Stimulated activated CD8-positive, alpha-beta memory T cell treated with anti-CD3 and anti-CD28 coated beads, Interleukin-15, amount 100 ng/mL, for 1 hour (primary cell): ENCODE data around the gene ZNF423.

ENCODE experiments used
- DNase-seq: peaks from one replicate; pipeline ENCODE4 v3.0.0-alpha.2; 2020; ENCODE audit warnings: low read depth

The ZNF423 gene

GRCh38 chr16:49663081-49664065 lies 192.5 kb downstream of the ZNF423 start:
- no peak for DNase-seq

GRCh38 chr16:49662569-49662968 lies 193.3 kb downstream of the ZNF423 start:
- no peak for DNase-seq

GRCh38 chr16:49661465-49662187 lies 194.3 kb downstream of the ZNF423 start:
- no peak for DNase-seq

- no peak for DNase-seq
These were observed 195.3 kb downstream of the ZNF423 start for GRCh38 chr16:49660626-49661025.

- no peak for DNase-seq
These were observed 196.6 kb downstream of the ZNF423 start for GRCh38 chr16:49659356-49659755.

- no peak for DNase-seq
These were observed 197.4 kb downstream of the ZNF423 start for GRCh38 chr16:49658531-49658930.

GRCh38 chr16:49657736-49658465 lies 198.0 kb downstream of the ZNF423 start:
- no peak for DNase-seq

- no peak for DNase-seq
These were observed 201.5 kb downstream of the ZNF423 start for GRCh38 chr16:49654425-49654824.

GRCh38 chr16:49653577-49653976 lies 202.3 kb downstream of the ZNF423 start:
- DNase-seq: no peak

- no peak for DNase-seq
These were observed 202.7 kb downstream of the ZNF423 start for GRCh38 chr16:49653173-49653570.

- no peak for DNase-seq
These were observed 203.3 kb downstream of the ZNF423 start for GRCh38 chr16:49652456-49653172.

- DNase-seq: no peak
These were observed 203.9 kb downstream of the ZNF423 start for GRCh38 chr16:49651996-49652395.

GRCh38 chr16:49651226-49651625 lies 204.7 kb downstream of the ZNF423 start:
- no peak for DNase-seq

- no peak for DNase-seq
These were observed 205.3 kb downstream of the ZNF423 start for GRCh38 chr16:49650603-49651002.

- DNase-seq: no peak
These were observed 206.7 kb downstream of the ZNF423 start for GRCh38 chr16:49649013-49649765.

GRCh38 chr16:49647673-49648072 lies 208.2 kb downstream of the ZNF423 start:
- DNase-seq: no peak

GRCh38 chr16:49645263-49645662 lies 210.6 kb downstream of the ZNF423 start:
- no peak for DNase-seq

GRCh38 chr16:49644145-49644463 lies 211.8 kb downstream of the ZNF423 start:
- no peak for DNase-seq

GRCh38 chr16:49643429-49644144 lies 212.3 kb downstream of the ZNF423 start:
- no peak for DNase-seq

GRCh38 chr16:49641250-49641649 lies 214.7 kb downstream of the ZNF423 start:
- DNase-seq: no peak
